ENCODE data around the gene C20orf144.

The C20orf144 gene

DNA sequence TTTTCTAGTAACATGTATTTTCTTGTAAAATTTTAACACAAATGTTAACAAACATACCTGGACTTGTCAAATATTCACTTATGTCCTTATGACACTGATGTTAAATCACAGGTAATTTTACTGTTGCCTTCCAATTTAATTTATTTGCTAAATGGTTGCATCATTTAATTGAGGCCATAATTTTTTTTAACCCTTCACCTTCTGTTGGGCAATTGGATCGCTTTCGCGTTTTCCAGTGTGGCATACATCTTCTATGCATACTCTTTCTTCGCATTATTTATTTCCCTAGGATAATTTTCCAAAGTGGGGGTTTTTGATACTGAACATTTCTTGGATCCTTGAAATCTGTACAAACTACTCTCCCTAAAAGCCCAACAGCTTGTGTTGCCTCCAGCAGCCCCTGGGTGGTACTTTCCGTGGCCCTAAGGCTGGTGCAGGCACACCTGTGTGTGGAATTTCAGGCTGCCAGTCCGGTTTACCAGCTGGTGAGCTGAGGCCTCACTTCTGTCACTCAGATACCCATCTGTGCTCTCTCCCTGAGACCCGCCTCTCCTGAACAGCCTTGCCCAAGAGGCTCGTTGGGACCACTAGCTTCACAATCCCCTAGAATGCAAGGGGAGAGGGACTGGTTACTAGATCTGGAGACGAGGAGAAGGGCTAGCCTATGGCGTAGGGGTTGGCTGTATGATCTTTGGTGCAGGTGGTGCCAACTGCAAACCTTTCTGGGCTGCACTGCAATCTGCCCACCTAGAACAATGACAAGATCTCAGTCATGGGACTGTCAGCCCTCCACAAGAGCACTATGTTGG is 11.2 kb upstream of the C20orf144 start:
- no peak for TF ChIP-seq ZBTB7A (IDR thresholded peaks at IDR 0.05; ENCODE audit: low read depth)
- no peak for TF ChIP-seq EP300 (IDR thresholded peaks at IDR 0.05; ENCODE audit: borderline replicate concordance)
- TF ChIP-seq, protein P1, sequence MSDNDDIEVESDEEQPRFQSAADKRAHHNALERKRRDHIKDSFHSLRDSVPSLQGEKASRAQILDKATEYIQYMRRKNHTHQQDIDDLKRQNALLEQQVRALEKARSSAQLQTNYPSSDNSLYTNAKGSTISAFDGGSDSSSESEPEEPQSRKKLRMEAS (IDR thresholded peaks at IDR 0.05), result no peak
- TF ChIP-seq, protein P2, sequence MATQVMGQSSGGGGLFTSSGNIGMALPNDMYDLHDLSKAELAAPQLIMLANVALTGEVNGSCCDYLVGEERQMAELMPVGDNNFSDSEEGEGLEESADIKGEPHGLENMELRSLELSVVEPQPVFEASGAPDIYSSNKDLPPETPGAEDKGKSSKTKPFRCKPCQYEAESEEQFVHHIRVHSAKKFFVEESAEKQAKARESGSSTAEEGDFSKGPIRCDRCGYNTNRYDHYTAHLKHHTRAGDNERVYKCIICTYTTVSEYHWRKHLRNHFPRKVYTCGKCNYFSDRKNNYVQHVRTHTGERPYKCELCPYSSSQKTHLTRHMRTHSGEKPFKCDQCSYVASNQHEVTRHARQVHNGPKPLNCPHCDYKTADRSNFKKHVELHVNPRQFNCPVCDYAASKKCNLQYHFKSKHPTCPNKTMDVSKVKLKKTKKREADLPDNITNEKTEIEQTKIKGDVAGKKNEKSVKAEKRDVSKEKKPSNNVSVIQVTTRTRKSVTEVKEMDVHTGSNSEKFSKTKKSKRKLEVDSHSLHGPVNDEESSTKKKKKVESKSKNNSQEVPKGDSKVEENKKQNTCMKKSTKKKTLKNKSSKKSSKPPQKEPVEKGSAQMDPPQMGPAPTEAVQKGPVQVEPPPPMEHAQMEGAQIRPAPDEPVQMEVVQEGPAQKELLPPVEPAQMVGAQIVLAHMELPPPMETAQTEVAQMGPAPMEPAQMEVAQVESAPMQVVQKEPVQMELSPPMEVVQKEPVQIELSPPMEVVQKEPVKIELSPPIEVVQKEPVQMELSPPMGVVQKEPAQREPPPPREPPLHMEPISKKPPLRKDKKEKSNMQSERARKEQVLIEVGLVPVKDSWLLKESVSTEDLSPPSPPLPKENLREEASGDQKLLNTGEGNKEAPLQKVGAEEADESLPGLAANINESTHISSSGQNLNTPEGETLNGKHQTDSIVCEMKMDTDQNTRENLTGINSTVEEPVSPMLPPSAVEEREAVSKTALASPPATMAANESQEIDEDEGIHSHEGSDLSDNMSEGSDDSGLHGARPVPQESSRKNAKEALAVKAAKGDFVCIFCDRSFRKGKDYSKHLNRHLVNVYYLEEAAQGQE (IDR thresholded peaks at IDR 0.05; ENCODE audit: low read depth), result no peak
- peak; percentile 64 for TF ChIP-seq TEAD4 (IDR thresholded peaks at IDR 0.05)
- TF ChIP-seq TCF12 (IDR thresholded peaks at IDR 0.05; ENCODE audit: low read depth), result peak; percentile 44; the same call in 1 of the 2 replicates
- TF ChIP-seq FOXM1 (IDR thresholded peaks at IDR 0.05; ENCODE audit: borderline replicate concordance, low read depth), result no peak
- TF ChIP-seq NFIC (IDR thresholded peaks at IDR 0.05), result no peak
- TF ChIP-seq TAF1 (IDR thresholded peaks at IDR 0.05; ENCODE audit: low read depth), result no peak
- TF ChIP-seq RAD21 (IDR thresholded peaks at IDR 0.05; ENCODE audit: low read depth), result 0 out of 2 replicates have a peak, but pooled peaks have one; percentile 3
- no peak for TF ChIP-seq CREB1 (IDR thresholded peaks at IDR 0.05; ENCODE audit: low read depth)
- no peak for TF ChIP-seq EGR1 (IDR thresholded peaks at IDR 0.05)
- TF ChIP-seq, protein P3, sequence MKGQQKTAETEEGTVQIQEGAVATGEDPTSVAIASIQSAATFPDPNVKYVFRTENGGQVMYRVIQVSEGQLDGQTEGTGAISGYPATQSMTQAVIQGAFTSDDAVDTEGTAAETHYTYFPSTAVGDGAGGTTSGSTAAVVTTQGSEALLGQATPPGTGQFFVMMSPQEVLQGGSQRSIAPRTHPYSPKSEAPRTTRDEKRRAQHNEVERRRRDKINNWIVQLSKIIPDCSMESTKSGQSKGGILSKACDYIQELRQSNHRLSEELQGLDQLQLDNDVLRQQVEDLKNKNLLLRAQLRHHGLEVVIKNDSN (IDR thresholded peaks at IDR 0.05), result no peak

DNA sequence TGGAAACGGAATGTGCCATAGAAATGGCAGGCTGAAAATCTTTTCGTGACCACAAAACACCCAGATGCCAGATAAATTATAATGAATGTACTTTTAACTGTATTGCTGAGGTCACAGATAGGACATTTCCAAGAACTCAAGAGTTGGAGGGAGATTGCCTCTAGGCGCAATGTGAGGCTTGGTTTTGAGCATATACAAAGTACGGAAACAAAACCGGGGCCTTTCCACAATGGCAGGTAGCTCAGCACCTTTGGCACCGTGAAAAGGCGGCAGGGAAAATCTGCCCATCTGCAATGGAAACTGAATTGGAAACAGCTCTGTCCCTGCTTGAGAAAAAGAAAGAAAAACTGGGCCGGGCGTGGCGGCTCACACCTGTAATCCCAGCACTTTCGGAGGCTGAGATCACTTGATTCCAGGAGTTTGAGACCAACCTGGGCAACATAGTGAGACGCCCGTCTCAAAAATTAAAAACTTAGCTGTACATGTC is 10.5 kb upstream of the C20orf144 start:
- TF ChIP-seq EP300 (IDR thresholded peaks at IDR 0.05; ENCODE audit: borderline replicate concordance), result no peak
- 0 out of 2 replicates have a peak, but pooled peaks have one; percentile 2 for TF ChIP-seq TCF12 (IDR thresholded peaks at IDR 0.05; ENCODE audit: low read depth)
- TF ChIP-seq, protein P2 (IDR thresholded peaks at IDR 0.05; ENCODE audit: low read depth), result no peak

DNA sequence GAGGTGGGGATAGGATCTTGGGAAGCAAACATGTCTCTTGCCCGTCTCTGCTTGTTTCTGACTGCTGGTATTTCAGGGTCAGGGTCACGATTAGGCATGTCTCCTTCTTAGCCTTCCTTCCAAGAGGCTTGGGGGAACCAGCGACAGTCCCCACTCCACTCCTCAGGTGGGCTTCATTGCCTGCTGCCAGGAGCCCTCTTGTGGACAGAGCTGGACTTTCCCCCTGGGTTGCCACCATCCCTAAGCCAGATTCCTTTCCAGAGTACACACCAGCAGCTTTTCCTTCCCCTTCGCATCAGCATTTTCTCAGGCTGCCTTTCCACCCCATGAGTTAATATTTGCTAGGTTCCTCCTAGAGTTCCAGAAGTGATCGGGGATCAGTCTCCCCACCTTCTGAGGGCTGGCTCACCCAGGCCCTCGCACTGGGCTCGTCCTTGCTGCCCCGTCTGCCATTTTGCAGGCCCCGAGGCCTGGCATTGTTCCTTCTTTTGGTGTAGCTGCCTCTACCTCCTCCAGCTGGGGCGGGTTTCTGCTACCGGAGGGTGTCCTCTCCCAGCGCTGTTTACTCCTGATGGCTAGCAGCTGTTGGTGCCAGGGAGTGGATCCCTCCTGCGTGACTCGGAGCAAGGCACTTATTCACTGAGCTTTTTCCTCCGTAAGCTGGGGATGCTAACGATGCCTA is 8.8 kb upstream of the C20orf144 start:
- no peak for TF ChIP-seq ZBTB7A (IDR thresholded peaks at IDR 0.05; ENCODE audit: low read depth)
- 0 out of 2 replicates have a peak, but pooled peaks have one; percentile 10 for TF ChIP-seq YY1 (IDR thresholded peaks at IDR 0.05; ENCODE audit: low read depth)
- TF ChIP-seq CEBPB (IDR thresholded peaks at IDR 0.05), result no peak
- TF ChIP-seq, protein P3 (IDR thresholded peaks at IDR 0.05), result no peak
- no peak for TF ChIP-seq NFIC (IDR thresholded peaks at IDR 0.05)
- peak; percentile 68 for TF ChIP-seq RAD21 (IDR thresholded peaks at IDR 0.05; ENCODE audit: low read depth)
- TF ChIP-seq EP300 (IDR thresholded peaks at IDR 0.05; ENCODE audit: borderline replicate concordance), result no peak

DNA sequence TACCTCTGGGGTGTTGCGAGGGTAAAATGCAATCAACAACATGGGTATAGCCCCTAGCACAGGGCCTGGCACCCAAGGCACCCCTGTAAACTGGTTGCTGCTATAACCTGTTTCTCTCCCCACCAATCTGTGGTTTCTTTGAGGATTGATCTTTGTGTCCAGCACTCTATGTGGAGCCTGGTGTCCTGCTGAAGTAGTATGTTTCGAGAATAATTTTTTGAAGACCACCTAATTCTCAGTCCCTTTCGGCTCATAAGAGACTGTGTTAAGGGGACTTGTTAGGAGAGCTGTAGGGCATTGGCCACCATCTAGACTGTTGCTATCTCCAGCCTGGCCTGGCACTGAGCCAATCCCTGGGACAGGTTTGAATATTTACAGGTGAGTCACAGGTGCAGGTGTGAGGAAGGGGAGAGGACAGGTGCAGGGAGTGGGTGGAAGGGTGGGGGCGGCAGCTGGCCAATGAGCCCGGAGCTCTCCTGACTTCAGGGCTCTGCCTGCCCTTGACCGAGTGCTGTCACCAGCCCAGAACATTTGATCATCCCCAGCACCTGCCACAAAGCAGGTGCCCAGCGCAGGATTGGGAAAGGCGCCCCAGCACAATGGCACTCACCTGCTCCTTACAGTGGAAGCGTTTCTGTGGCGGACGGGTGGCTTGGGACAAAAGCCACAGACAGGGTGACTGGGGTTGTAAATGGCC is 8.1 kb upstream of the C20orf144 start:
- TF ChIP-seq NFIC (IDR thresholded peaks at IDR 0.05), result peak; percentile 86
- TF ChIP-seq, protein P1 (IDR thresholded peaks at IDR 0.05), result peak; percentile 35; the same call in 1 of the 2 replicates
- TF ChIP-seq EP300 (IDR thresholded peaks at IDR 0.05; ENCODE audit: borderline replicate concordance), result no peak; the same call in 1 of the 2 replicates
- peak; percentile 86 for TF ChIP-seq TCF12 (IDR thresholded peaks at IDR 0.05; ENCODE audit: low read depth)
- peak; percentile 73 for TF ChIP-seq EGR1 (IDR thresholded peaks at IDR 0.05)

DNA sequence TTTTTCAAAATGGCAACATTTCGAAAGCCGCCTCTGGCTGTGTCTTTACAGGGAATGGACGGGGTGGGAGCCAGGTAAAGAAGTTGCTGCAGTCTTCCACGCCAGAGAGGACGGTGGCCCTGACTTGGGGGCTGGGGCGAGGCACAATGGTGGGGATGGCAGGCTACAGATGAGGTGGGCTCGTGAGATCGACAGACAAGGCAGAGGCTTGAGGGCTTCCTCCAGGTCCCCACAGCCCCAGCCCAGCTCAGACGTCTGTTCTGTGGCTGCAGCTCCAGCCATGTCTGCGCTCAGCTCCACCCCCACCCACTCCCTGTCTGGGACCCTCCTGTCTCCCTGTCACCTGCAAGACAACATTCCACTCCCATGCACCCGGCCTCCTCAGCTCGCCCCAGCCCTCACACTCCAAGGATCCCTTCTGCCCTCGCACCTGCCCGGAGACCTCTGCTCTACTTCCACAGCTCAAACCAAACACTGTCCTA is 7.4 kb upstream of the C20orf144 start:
- TF ChIP-seq TAF1 (IDR thresholded peaks at IDR 0.05; ENCODE audit: low read depth) (no peak), NFIC (IDR thresholded peaks at IDR 0.05) (no peak), CEBPB (IDR thresholded peaks at IDR 0.05) (no peak), TEAD4 (IDR thresholded peaks at IDR 0.05) (no peak), EP300 (IDR thresholded peaks at IDR 0.05; ENCODE audit: borderline replicate concordance) (no peak; the same call in 1 of the 2 replicates), TCF12 (IDR thresholded peaks at IDR 0.05; ENCODE audit: low read depth) (no peak), RAD21 (IDR thresholded peaks at IDR 0.05; ENCODE audit: low read depth) (no peak), CREB1 (IDR thresholded peaks at IDR 0.05; ENCODE audit: low read depth) (no peak), ZBTB7A (IDR thresholded peaks at IDR 0.05; ENCODE audit: low read depth) (no peak), YY1 (IDR thresholded peaks at IDR 0.05; ENCODE audit: low read depth) (no peak), FOXM1 (IDR thresholded peaks at IDR 0.05; ENCODE audit: borderline replicate concordance, low read depth) (no peak), EGR1 (IDR thresholded peaks at IDR 0.05) (no peak)
- TF ChIP-seq, protein P2 (IDR thresholded peaks at IDR 0.05; ENCODE audit: low read depth), result no peak
- TF ChIP-seq, protein P3 (IDR thresholded peaks at IDR 0.05), result no peak
- TF ChIP-seq, protein P1 (IDR thresholded peaks at IDR 0.05), result no peak

All from Ishikawa (cell line).